GM19043 (cell line): ENCODE results near the gene HCFC1.
"Not testable (repeated sequence)": the region's sequence is repeated elsewhere in the genome, so short reads cannot be mapped to it uniquely, and the experiment has no call there.

Source experiments
- ATAC-seq: cut with Tn5 transposase; IDR thresholded peaks from one replicate; pipeline ENCODE4 v1.9.1; 2021; ENCODE audit warnings: low read depth; ENCODE audit not compliant: unreplicated experiment

The HCFC1 gene

GRCh38 chrX:154010330-154011087, 38.9 kb upstream of the HCFC1 start:
- no peak for ATAC-seq

GRCh38 chrX:154008521-154008920, 36.9 kb upstream of the HCFC1 start:
- no peak for ATAC-seq

GRCh38 chrX:154006947-154007346, 35.3 kb upstream of the HCFC1 start:
- no peak for ATAC-seq

- no peak for ATAC-seq
Measured at GRCh38 chrX:154004315-154004714, 32.7 kb upstream of the HCFC1 start.

GRCh38 chrX:154002215-154002719, 30.6 kb upstream of the HCFC1 start:
- no peak for ATAC-seq

- no peak for ATAC-seq
Measured at GRCh38 chrX:154000051-154000450, 28.4 kb upstream of the HCFC1 start.

- no peak for ATAC-seq
Measured at GRCh38 chrX:153999359-154000037, 27.9 kb upstream of the HCFC1 start.

GRCh38 chrX:153995504-153995903, 23.9 kb upstream of the HCFC1 start:
- ATAC-seq: no peak

GRCh38 chrX:153994398-153994797, 22.8 kb upstream of the HCFC1 start:
- ATAC-seq: not testable (repeated sequence)

- no peak for ATAC-seq
Measured at GRCh38 chrX:153993978-153994377, 22.4 kb upstream of the HCFC1 start.

GRCh38 chrX:153993079-153993478, 21.5 kb upstream of the HCFC1 start:
- ATAC-seq: no peak

- ATAC-seq: no peak
Measured at GRCh38 chrX:153992180-153992579, 20.6 kb upstream of the HCFC1 start.

- no peak for ATAC-seq
Measured at GRCh38 chrX:153991013-153991580, 19.5 kb upstream of the HCFC1 start.

GRCh38 chrX:153989973-153990655, 18.5 kb upstream of the HCFC1 start:
- ATAC-seq: no peak

- no peak for ATAC-seq
Measured at GRCh38 chrX:153988493-153988892, 16.9 kb upstream of the HCFC1 start.

GRCh38 chrX:153984351-153985178, 12.9 kb upstream of the HCFC1 start:
- no peak for ATAC-seq

GRCh38 chrX:153983321-153983801, 11.7 kb upstream of the HCFC1 start:
- ATAC-seq: no peak

GRCh38 chrX:153981771-153982533, 10.3 kb upstream of the HCFC1 start:
- ATAC-seq: no peak

- ATAC-seq: no peak
Measured at GRCh38 chrX:153981231-153981630, 9.6 kb upstream of the HCFC1 start.
